ENCODE measurements around the gene ARID3C.

ARID3C gene

GRCh38 chr9:34579808-34580163 lies 49.1 kb downstream of the ARID3C start:
- DNase-seq = peak in 2 of 56 donors; percentile 3 to 15

- DNase-seq = peak in 10 of 56 donors; percentile 12 to 36 (median 20)
Observed at GRCh38 chr9:34579104-34579807, 49.6 kb downstream of the ARID3C start.

- DNase-seq = peak in 7 of 56 donors; percentile 7 to 36 (median 23)
Observed at GRCh38 chr9:34578241-34579103, 50.4 kb downstream of the ARID3C start.

- peak in 12 of 56 donors; percentile 16 to 63 (median 32) for DNase-seq
Observed at GRCh38 chr9:34577400-34578240, 51.2 kb downstream of the ARID3C start.

GRCh38 chr9:34576597-34577399 lies 52.1 kb downstream of the ARID3C start:
- DNase-seq = no peak

- no peak for DNase-seq
Observed at GRCh38 chr9:34575862-34576596, 52.8 kb downstream of the ARID3C start.

GRCh38 chr9:34575241-34575640 lies 53.6 kb downstream of the ARID3C start:
- no peak for DNase-seq

GRCh38 chr9:34574571-34574970 lies 54.3 kb downstream of the ARID3C start:
- no peak for DNase-seq

- no peak for DNase-seq
Observed at GRCh38 chr9:34573599-34574325, 55.1 kb downstream of the ARID3C start.

- no peak for DNase-seq
Observed at GRCh38 chr9:34572628-34573027, 56.2 kb downstream of the ARID3C start.

- DNase-seq = no peak
Observed at GRCh38 chr9:34572092-34572491, 56.8 kb downstream of the ARID3C start.

GRCh38 chr9:34571481-34571810 lies 57.4 kb downstream of the ARID3C start:
- DNase-seq = peak in 3 of 56 donors; percentile 18 to 29 (median 29)
